ENCODE measurements around the gene LRRC2.
"Not testable (repeated sequence)": the region's sequence is repeated elsewhere in the genome, so short reads cannot be mapped to it uniquely, and the experiment has no call there.

LRRC2 gene

GRCh38 chr3:46584598-46585467 is 18.7 kb upstream of the LRRC2 start:
- no peak for DNase-seq (ENCODE audit: low spot score)
- TF ChIP-seq CTCF (IDR thresholded peaks at IDR 0.05; ENCODE audit: extremely low read depth, insufficient read depth, missing control alignments): no peak
- in situ Hi-C loops (cut with MboI; ENCODE audit: low pct_unique_long_range_greater_than_20kb, low sequenced_read_pairs, unreplicated experiment): no loop called here

DNA sequence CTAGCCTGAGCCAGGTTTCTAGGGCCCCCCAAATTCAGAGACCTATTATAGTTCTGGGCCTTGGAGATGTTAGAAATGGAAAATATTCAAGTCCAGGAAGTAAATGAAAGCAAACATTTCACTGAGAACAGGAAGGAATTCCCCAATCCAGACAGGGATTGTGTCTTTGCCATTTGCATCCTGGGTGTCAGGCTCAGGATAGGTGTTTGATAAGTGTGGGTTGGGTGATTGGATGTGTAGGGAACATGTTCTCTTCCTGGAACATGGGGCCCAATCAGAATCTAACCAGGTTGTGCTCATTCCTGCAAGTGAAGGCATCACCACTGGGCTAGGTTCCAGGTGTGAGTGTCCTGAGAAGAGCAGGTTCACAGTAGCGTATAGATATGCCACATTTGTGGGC is 14.6 kb upstream of the LRRC2 start:
- no peak for TF ChIP-seq CTCF (IDR thresholded peaks at IDR 0.05; ENCODE audit: extremely low read depth, insufficient read depth, missing control alignments)
- DNase-seq (ENCODE audit: low spot score): no peak
- in situ Hi-C loops (cut with MboI; ENCODE audit: low pct_unique_long_range_greater_than_20kb, low sequenced_read_pairs, unreplicated experiment): no loop called here

GRCh38 chr3:46579756-46580286 is 13.7 kb upstream of the LRRC2 start:
- no peak for TF ChIP-seq CTCF (IDR thresholded peaks at IDR 0.05; ENCODE audit: extremely low read depth, insufficient read depth, missing control alignments)
- in situ Hi-C loops (cut with MboI; ENCODE audit: low pct_unique_long_range_greater_than_20kb, low sequenced_read_pairs, unreplicated experiment): no loop called here
- DNase-seq (ENCODE audit: low spot score): no peak

DNA sequence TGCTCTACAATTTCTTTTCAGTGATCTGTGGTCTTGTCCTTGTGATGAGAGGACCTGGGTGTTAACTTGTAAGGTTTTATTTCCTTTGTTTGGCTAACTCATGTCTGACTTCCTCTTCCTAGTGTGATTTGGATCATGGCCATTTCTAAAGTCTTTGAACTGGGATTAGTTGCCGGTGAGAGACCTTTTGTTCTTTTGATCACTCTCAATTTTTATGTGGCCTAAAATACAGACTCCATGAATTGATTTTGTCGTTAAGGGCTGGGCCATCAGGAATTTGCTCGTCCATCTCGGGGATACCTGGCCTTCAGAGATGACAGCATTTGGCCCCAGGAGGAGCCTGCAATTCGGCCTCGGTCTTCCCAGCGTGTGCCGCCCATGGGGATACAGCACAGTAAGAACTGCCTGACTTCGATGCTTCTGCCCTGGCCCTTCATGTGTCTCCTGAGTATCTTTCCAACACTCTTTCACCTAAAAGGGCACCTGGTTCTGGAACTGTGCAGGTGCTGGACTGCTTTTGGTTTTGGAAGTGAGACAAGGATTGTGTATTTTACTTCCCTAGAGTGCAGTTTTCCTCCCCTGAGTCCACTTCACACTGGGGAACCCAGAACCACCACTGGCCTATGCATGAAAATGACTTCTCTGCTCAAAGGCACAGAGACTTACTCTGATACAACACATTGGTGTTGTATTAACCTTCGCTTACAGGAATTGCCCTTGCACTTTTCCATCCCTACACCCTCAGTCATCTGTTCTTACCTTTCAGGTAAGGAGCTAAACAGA is 13.1 kb upstream of the LRRC2 start:
- no peak for DNase-seq (ENCODE audit: low spot score)
- no peak for TF ChIP-seq CTCF (IDR thresholded peaks at IDR 0.05; ENCODE audit: extremely low read depth, insufficient read depth, missing control alignments)

GRCh38 chr3:46577580-46578249 is 11.6 kb upstream of the LRRC2 start:
- in situ Hi-C loops (cut with MboI; ENCODE audit: low pct_unique_long_range_greater_than_20kb, low sequenced_read_pairs, unreplicated experiment); DNase-seq (ENCODE audit: low spot score): not testable (repeated sequence)

More for the DNA sequence above, 13.1 kb upstream of the LRRC2 start:
- in situ Hi-C loops (cut with MboI; ENCODE audit: low pct_unique_long_range_greater_than_20kb, low sequenced_read_pairs, unreplicated experiment): no loop called here

- TF ChIP-seq CTCF (IDR thresholded peaks at IDR 0.05; ENCODE audit: extremely low read depth, insufficient read depth, missing control alignments): no peak
- DNase-seq (ENCODE audit: low spot score): no peak
- in situ Hi-C loops (cut with MboI; ENCODE audit: low pct_unique_long_range_greater_than_20kb, low sequenced_read_pairs, unreplicated experiment): no loop called here
Observed at GRCh38 chr3:46576879-46577278, 10.8 kb upstream of the LRRC2 start.
